HFFc6 (cell line): ENCODE data around the gene C2orf15. TPM values are rescaled to one million over a fixed set of nuclear protein-coding genes. Genes with fewer than 3 reads are reported as not detected.

ENCODE experiments used
- DNase-seq: peaks from one replicate; pipeline ENCODE4 v3.0.0-alpha.2; 2018
- H3K27ac Mint-ChIP-seq: 2 replicates; pipeline ENCODE4 v1.8.0; 2020; ENCODE audit warnings: mild to moderate bottlenecking, mixed read lengths
- H3K27me3 Mint-ChIP-seq: 2 replicates; pipeline ENCODE4 v1.8.0; 2021; ENCODE audit warnings: mild to moderate bottlenecking, moderate library complexity, mixed read lengths; ENCODE audit not compliant: insufficient read depth
- H3K36me3 Mint-ChIP-seq: 2 replicates; pipeline ENCODE4 v1.8.0; 2021; ENCODE audit warnings: low read depth, mixed read lengths
- H3K4me1 Mint-ChIP-seq: 2 replicates; pipeline ENCODE4 v1.8.0; 2020; ENCODE audit warnings: low read depth, mixed read lengths
- H3K4me3 Mint-ChIP-seq: 2 replicates; pipeline ENCODE4 v1.8.0; 2020; ENCODE audit warnings: mild to moderate bottlenecking, moderate library complexity, mixed read lengths
- H3K9me3 Mint-ChIP-seq: 2 replicates; pipeline ENCODE4 v1.8.0; 2020; ENCODE audit warnings: mild to moderate bottlenecking, mixed read lengths
- CTCF ChIP-seq: fragments of 200-600 bp; sonication (generic); IDR thresholded peaks from 2 replicates; pipeline ENCODE4 v1.5.0; 2021; ENCODE audit warnings: antibody characterized with exemption, mild to moderate bottlenecking
- total RNA-seq, 6 experiments: library from RNA; stranded (reverse); fragmentation: NEBNext Ultra II Directional; extraction: Animal tissue kit (Norgen Biotek cat#: 25700); gene quantifications; 2 replicates in 1 of 6; 3 replicates in 5 of 6; pipeline ENCODE4 v1.2.3, GENCODE V29; 2021

Gene C2orf15
- total RNA-seq, 6 experiments from 2014 or later, result not detected

DNA sequence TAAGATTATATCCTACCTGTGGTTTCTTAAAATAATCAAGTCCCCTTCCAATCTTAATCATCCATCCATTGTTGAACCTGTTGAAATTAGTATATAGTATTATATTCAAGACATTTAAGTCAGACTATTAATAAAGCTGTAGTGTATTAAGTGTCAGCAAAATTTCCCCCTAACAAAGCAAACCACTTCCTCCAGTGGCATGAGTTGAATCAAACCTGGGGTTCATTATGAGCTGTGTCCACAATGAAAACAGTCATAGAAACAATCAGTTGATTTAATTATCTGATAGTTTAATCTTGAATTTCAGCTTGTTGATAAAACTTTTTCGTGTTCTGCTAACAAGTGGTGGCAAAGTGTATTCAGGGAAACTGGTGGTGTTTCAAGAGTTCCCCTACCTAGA lies 28.0 kb downstream of the C2orf15 start:
- Mint-ChIP-seq H3K27ac (no peak overlapping the region), H3K36me3 (no peaks in the 10 kb centered on the region), H3K9me3 (no peaks in the 10 kb centered on the region), H3K27me3 (no peaks in the 10 kb centered on the region), H3K4me3 (no peak overlapping the region), H3K4me1 (no peaks in the 10 kb centered on the region)
- DNase-seq, result no peak
- TF ChIP-seq CTCF, result no peak

- Mint-ChIP-seq H3K27me3 (no peaks in the 10 kb centered on the region), H3K9me3 (no peaks in the 10 kb centered on the region), H3K36me3 (no peaks in the 10 kb centered on the region), H3K4me1 (no peaks in the 10 kb centered on the region), H3K27ac (no peak overlapping the region), H3K4me3 (no peak overlapping the region)
- no peak for DNase-seq
- TF ChIP-seq CTCF, result no peak
Observed at GRCh38 chr2:99171377-99172140, 30.1 kb downstream of the C2orf15 start.

DNA sequence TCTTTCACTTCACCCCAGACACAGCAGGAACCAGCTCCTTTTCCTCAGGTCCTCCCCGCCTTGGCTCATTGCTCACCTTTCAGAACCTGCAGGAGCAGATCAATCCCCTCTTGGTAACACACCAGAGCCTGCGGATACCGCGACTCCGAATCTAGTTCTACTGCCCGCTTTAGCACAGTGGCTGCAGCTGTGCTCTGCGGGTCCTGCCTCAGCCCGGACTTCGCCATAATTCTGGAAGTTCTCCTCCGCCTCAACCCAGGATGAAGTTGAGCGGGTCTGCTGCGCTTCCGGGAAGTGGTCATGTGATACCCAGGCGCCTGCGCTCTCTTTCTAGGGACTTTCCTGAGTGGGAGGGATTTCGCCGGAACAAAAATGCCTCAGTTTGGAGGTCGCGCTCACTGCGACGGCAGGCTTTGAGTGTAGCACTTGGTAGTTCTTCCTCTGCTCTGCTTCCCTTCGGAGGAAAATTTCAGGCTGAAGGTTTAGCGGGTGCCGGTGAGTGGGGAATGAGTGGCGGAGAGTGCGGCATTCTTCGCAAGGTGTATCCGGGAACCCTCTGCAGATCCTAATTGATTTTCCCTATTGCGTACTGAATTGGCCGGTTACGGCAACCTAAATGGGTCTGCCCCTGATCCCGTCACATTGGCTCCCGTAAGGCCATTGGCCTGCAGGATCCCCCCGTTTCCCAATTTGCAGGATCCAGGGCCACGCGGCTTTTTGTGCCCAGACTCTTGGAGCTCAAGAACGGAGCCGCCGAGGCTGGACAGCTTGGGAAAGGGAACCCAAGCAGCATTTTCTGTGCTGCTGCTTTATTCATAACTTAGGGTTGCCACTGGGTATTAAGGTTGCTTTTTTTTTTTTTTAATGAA lies 39.5 kb downstream of the C2orf15 start, which contains the start of the genes MITD1 and MRPL30:
MITD1 (minus strand) TSS at position 304 of the 869 bp plus-strand sequence; CDS start at position 227, 77 bp downstream.
MRPL30 (plus strand) TSS at position 430 of the 869 bp plus-strand sequence. CDS start 5,020 bp downstream, outside the sequence.
- Mint-ChIP-seq H3K4me1 (peaks cover 39% of the 10 kb centered on the region), H3K27me3 (no peaks in the 10 kb centered on the region), H3K4me3 (peak within 1 kb of the TSS; percentile 98), H3K36me3 (peaks cover 4% of the 10 kb centered on the region), H3K9me3 (no peaks in the 10 kb centered on the region), H3K27ac (peak within 1 kb of the TSS; percentile 86)
- DNase-seq, result peak; percentile 92
- TF ChIP-seq CTCF, result no peak

- DNase-seq, result no peak
- TF ChIP-seq CTCF, result no peak
- Mint-ChIP-seq H3K27me3 (no peaks in the 10 kb centered on the region), H3K27ac (peak overlapping the region; percentile 86), H3K36me3 (peaks cover 4% of the 10 kb centered on the region), H3K4me3 (peak overlapping the region; percentile 98), H3K4me1 (peaks cover 39% of the 10 kb centered on the region), H3K9me3 (no peaks in the 10 kb centered on the region)
Observed at GRCh38 chr2:99181624-99182000, 40.1 kb downstream of the C2orf15 start.

DNA sequence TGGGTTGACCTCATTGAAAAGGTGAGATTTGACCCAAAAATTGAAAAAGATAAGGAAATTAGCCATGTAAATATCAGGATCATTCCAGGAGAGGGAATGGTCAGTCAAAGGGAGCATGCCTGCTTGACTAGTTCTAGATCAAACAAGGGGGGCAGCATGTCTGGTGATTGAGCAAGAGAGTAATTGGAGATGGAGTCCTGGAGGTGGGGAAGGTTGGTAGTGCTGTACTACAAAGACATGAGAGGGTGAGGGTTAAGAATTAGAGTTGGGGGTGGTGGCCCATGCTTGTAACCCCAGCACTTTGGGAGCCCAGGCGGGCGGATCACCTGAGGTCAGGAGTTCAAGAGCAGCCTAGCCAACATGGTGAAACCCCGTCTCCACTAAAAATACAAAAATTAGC lies 41.5 kb downstream of the C2orf15 start:
- Mint-ChIP-seq H3K9me3 (no peaks in the 10 kb centered on the region), H3K4me1 (peaks cover 39% of the 10 kb centered on the region), H3K27ac (no peak overlapping the region), H3K36me3 (peaks cover 4% of the 10 kb centered on the region), H3K27me3 (no peaks in the 10 kb centered on the region), H3K4me3 (peak overlapping the region; percentile 65)
- TF ChIP-seq CTCF, result no peak
- DNase-seq, result no peak
